IMR-90 (cell line): Measurements from ENCODE around the gene RER1.

Experiments used
- CEBPB ChIP-seq: IDR thresholded peaks from 2 replicates; pipeline ENCODE4 v1.6.1; 2012; ENCODE audit warnings: low read depth, low read length, improper control_type of control experiment
- CHD1 ChIP-seq: IDR thresholded peaks from 2 replicates; pipeline ENCODE4 v1.6.1; 2012; ENCODE audit warnings: low read depth, low read length, improper control_type of control experiment
- POLR2A ChIP-seq: IDR thresholded peaks from 2 replicates; pipeline ENCODE4 v1.6.1; 2012; ENCODE audit warnings: mild to moderate bottlenecking, low read depth, low read length
- RCOR1 ChIP-seq: IDR thresholded peaks from 2 replicates; pipeline ENCODE4 v1.6.1; 2012; ENCODE audit warnings: mild to moderate bottlenecking, low read length, improper control_type of control experiment; ENCODE audit not compliant: insufficient replicate concordance
- TF ChIP-seq, protein P1 (sequence below): conservative IDR thresholded peaks from 2 replicates; pipeline ENCODE4 v1.5.1; 2012; ENCODE audit warnings: mild to moderate bottlenecking, low read depth, low read length, improper control_type of control experiment
- TF ChIP-seq, protein P2 (sequence below): fragments of 150-350 bp; IDR thresholded peaks from 2 replicates; pipeline ENCODE4 v1.6.1; 2017; ENCODE audit warnings: mild to moderate bottlenecking, antibody characterized with exemption, low read length, low read depth

DNA sequence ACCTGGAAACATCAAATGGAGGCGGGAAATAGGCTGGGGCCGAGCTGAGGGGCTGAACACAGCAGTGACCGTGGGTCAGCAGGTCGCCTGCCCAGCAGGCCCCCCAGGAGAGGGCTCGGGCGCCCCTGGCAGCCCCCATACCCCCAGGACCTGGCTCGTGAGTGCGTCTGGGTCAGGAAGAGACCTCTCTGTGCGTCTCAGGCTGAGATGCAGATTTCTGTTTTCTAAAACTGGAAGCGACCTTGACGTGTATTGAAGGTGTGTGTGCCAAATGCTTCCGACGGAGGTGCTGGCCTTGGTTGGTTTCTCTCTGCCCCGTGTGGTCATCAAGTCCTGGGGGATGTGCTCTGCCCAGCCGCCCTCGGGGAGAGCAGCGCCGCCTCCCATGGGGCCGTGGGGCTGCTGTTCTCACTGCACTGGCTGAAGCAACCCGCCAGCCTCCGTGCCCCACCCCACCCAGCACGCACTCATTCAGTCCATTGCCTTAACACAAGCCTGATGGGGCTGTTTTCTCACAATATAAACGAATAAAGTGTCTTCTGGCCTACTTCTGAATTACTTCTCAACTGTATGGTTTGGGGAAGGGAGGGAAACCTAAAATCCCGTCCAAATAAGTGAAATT lies 13.4 kb downstream of the RER1 start:
- TF ChIP-seq RCOR1, result no peak
- no peak for TF ChIP-seq POLR2A
- TF ChIP-seq, protein P1, sequence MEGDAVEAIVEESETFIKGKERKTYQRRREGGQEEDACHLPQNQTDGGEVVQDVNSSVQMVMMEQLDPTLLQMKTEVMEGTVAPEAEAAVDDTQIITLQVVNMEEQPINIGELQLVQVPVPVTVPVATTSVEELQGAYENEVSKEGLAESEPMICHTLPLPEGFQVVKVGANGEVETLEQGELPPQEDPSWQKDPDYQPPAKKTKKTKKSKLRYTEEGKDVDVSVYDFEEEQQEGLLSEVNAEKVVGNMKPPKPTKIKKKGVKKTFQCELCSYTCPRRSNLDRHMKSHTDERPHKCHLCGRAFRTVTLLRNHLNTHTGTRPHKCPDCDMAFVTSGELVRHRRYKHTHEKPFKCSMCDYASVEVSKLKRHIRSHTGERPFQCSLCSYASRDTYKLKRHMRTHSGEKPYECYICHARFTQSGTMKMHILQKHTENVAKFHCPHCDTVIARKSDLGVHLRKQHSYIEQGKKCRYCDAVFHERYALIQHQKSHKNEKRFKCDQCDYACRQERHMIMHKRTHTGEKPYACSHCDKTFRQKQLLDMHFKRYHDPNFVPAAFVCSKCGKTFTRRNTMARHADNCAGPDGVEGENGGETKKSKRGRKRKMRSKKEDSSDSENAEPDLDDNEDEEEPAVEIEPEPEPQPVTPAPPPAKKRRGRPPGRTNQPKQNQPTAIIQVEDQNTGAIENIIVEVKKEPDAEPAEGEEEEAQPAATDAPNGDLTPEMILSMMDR, result no peak
- TF ChIP-seq, protein P2, sequence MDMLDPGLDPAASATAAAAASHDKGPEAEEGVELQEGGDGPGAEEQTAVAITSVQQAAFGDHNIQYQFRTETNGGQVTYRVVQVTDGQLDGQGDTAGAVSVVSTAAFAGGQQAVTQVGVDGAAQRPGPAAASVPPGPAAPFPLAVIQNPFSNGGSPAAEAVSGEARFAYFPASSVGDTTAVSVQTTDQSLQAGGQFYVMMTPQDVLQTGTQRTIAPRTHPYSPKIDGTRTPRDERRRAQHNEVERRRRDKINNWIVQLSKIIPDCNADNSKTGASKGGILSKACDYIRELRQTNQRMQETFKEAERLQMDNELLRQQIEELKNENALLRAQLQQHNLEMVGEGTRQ, result no peak
- no peak for TF ChIP-seq CHD1
- no peak for TF ChIP-seq CEBPB
